GM12865 (cell line): Measurements from ENCODE around the gene PARP9.

Experiments
- DNase-seq: peaks from one replicate; pipeline ENCODE4 v3.0.0; 2010; ENCODE audit warnings: low read depth
- H3K4me3 ChIP-seq: 2 replicates; pipeline ENCODE4 v1.5.1; 2011; ENCODE audit warnings: mild to moderate bottlenecking, low read depth, low read length, control low read depth
- CTCF ChIP-seq: IDR thresholded peaks from 2 replicates; pipeline ENCODE4 v1.5.1; 2011; ENCODE audit warnings: low read length, control low read depth, low read depth, inconsistent platforms; ENCODE audit not compliant: insufficient read depth; ENCODE audit errors: missing control alignments

Gene PARP9

GRCh38 chr3:122602011-122602710, 38.1 kb upstream of the PARP9 start:
- TF ChIP-seq CTCF = no peak
- no peak for DNase-seq
- H3K4me3 ChIP-seq = no peak overlapping the region

- no peak for TF ChIP-seq CTCF
- no peak for DNase-seq
Measured at GRCh38 chr3:122598556-122598955, 34.5 kb upstream of the PARP9 start.

GRCh38 chr3:122598151-122598550, 34.1 kb upstream of the PARP9 start:
- no peak for TF ChIP-seq CTCF
- DNase-seq = no peak
- H3K4me3 ChIP-seq = no peak overlapping the region

More at GRCh38 chr3:122598556-122598955, 34.5 kb upstream of the PARP9 start:
- no peak overlapping the region for H3K4me3 ChIP-seq

- H3K4me3 ChIP-seq = no peak overlapping the region
- TF ChIP-seq CTCF = no peak
- DNase-seq = no peak
Measured at GRCh38 chr3:122594025-122594424, 29.9 kb upstream of the PARP9 start.

- H3K4me3 ChIP-seq = no peak overlapping the region
- DNase-seq = no peak
- no peak for TF ChIP-seq CTCF
Measured at GRCh38 chr3:122590610-122591009, 26.5 kb upstream of the PARP9 start.

GRCh38 chr3:122589297-122589696, 25.2 kb upstream of the PARP9 start:
- no peak for TF ChIP-seq CTCF
- peak; percentile 63 for DNase-seq
- no peak overlapping the region for H3K4me3 ChIP-seq

- no peak for TF ChIP-seq CTCF
- DNase-seq = no peak
- no peak overlapping the region for H3K4me3 ChIP-seq
Measured at GRCh38 chr3:122587572-122587971, 23.5 kb upstream of the PARP9 start.
